NCI-H774 (cell line): ENCODE data around the gene WDFY2.
"Not testable (repeated sequence)": the region's sequence is repeated elsewhere in the genome, so short reads cannot be mapped to it uniquely, and the experiment has no call there.

Experiments
- DNase-seq: peaks from one replicate; lab custom pipeline; 2025; lab: John Stamatoyannopoulos, UW

The WDFY2 gene

GRCh38 chr13:51564671-51565070, 19.6 kb upstream of the WDFY2 start:
- no peak for DNase-seq

- not testable (repeated sequence) for DNase-seq
Measured at GRCh38 chr13:51569001-51569400, 15.3 kb upstream of the WDFY2 start.

GRCh38 chr13:51576754-51577153, 7.5 kb upstream of the WDFY2 start:
- no peak for DNase-seq

DNA sequence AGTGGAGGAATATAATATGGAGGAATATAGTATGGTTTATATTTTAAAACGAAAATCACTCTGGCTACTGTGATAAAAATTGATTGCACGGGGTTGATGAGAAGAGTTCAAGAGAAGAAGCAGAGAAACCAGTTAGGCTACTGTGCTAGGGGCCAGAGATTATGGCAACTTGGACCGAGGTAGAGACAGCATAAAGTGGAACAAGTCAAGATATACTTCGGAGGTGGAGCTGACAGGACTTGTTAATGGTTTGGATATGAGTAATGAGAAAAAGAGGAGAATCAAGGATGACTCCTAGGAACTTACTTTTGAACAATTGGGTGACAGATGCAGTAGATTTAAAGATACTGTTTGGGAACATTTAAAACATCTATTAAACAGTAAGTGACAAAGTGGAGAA, 6.6 kb upstream of the WDFY2 start:
- DNase-seq: no peak

DNA sequence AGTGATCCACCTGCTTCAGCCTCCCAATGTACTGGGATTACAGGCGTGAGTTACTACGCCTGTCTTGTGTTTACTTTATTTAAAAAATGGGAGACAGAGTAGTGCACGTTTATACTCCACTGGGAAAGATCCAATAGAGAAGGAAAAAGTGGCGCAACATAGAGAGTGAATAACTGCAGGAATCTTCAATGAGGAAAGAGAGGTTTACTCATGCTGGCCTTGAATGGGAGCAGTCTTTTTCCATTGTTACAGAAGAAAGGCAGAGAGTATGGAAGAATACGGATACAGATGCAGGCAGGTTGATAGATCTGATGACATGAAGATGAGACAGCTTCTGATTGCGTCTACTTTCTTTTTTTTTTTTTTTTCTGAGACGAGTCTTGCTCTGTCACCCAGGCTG, 4.6 kb upstream of the WDFY2 start:
- no peak for DNase-seq

- no peak for DNase-seq
Measured at GRCh38 chr13:51581148-51581820, 3.0 kb upstream of the WDFY2 start.

GRCh38 chr13:51583469-51583874, 790 bp upstream of the WDFY2 start:
- DNase-seq: no peak

DNA sequence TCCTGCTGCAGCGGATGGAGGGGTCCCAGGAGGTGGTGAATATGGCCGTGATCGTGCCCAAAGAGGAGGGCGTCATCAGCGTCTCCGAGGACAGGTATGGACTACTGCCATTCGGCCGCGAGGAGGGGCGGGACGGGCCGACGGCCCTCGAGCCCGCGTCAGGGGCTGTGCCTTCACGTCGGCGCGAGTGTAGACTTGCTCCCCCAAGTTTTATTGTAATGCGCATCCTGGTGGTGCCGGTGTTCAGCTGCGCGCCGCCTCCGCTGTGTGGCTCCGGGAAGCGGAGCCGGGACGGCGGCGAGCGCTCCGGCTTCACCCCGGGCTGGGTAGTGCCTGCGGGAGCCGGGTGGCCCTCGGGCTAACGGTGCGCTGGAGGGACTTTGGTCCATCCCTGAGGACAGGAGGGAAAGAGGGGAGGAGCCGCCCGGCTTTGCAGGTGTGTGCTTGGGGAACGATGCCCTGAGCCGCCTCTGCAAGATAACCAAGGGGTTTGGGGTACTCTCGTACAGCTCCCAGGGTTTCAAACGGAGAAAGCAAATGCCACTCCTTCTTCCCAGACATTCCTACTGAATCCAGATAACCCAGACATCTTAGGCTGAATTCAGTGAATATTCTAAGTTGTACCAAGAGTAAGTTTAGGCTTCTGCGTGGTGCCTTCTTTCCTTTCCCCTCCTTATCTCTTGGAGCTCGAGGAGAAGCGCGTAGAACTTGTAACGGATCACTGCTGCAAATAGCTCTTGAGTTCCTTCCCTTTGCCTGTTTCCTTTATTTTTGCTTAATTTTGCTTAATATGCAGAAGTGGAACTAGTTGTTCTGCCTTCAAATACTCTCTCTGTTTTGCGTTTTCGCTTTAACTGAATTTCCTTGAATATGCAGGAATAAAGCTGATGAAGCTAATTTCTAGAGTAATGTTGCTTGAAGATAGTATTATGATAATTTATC, 740 bp downstream of the WDFY2 start:
- no peak for DNase-seq

DNA sequence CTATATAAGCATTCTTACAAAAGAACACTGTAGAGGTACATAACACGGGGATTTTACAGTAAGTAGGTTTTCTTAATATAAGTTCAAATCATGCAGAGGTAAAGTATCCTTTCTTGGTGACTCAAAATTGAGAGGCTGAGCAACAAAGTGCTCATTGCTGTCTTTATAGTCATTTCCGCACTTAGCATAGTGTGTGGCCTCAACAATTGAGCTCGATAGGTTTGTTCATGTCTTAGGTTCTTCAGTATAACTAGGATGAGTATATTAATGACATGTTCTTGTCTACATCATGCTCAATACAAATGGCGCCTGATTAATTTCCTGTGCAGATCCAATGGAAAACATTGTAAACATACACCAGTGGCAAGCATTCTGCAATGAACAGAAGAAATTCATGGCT, 1.4 kb downstream of the WDFY2 start:
- DNase-seq: no peak

GRCh38 chr13:51587372-51587771, 3.1 kb downstream of the WDFY2 start:
- no peak for DNase-seq

DNA sequence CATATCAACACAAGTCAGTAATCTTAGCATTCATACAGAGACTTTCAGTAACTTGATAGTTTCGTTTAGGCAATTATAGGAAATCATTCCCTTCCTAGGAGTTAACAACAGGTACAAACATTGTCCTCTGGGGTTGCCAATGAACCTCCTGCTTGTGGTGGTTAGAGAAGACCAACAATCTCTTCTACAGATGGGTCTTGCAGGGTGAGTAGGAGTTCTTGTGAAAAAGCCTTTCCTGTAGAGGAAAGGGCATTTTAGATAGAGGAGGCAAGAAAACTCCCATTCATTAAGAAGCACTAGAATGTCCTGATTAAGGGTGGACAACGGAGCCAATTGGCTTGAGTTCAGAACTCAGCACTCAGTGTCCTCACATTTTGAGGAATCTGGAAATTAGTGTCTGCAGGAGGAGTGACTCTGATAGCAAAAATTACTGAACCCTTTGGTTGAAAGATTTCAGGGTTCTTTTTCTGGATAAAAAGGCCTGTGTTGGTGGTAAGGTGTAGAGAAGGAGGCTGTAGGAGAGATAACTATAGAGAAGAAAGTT, 4.2 kb downstream of the WDFY2 start:
- DNase-seq: no peak

GRCh38 chr13:51589793-51590192, 5.5 kb downstream of the WDFY2 start:
- DNase-seq: no peak

DNA sequence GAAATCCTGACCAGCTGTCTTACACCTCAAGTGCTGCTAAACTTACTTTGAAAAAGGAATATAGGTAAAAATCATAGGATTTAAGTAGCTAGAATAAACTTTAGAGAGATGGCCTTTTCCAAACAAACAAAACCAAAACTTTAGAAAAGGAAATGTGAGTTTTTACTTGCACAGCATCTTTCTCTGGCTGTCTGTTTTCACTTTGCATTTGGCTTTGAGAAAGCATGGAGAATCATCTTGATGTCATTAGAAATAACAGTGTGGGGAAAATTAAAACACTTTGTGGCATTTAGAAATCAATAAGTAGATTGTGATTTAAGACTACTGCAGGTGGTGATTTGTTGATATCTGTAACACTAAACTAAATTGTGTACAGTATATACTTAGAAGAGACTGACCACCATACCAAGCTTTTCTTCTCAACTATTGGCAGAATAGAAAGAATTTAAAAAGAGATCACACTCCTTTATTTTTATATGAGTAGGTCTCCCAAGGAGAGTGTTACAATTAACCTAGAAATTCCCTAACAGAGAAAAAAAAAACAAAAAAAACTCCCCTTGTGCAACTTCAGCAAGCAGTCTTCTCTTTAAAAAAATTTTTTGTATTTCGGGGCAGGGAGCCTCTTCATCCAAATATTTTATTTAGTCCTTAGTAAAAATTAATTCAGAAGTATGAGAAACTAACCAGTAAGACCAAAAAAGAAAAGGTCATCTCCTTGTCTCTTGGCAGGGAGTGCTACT, 6.1 kb downstream of the WDFY2 start:
- no peak for DNase-seq

GRCh38 chr13:51590971-51591627, 6.8 kb downstream of the WDFY2 start:
- no peak for DNase-seq

DNA sequence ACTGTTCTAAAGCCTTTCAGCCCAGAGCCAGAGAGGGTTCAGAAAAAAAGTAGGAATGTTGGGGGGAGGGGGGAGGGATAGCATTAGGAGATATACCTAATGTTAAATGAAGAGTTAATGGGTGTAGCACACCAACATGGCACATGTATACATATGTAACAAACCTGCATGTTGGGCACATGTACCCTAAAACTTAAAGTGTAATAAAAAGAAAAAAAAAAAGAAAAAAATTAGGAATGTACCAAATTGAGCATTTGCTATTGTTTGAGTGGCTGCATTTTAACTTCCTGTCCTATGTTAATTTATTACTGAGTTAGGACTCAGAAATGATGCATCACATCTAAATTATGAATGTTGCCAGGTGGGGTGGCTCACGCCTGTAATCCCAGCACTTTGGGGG, 7.7 kb downstream of the WDFY2 start:
- DNase-seq: not testable (repeated sequence)

GRCh38 chr13:51594432-51594831, 10.2 kb downstream of the WDFY2 start:
- no peak for DNase-seq

DNA sequence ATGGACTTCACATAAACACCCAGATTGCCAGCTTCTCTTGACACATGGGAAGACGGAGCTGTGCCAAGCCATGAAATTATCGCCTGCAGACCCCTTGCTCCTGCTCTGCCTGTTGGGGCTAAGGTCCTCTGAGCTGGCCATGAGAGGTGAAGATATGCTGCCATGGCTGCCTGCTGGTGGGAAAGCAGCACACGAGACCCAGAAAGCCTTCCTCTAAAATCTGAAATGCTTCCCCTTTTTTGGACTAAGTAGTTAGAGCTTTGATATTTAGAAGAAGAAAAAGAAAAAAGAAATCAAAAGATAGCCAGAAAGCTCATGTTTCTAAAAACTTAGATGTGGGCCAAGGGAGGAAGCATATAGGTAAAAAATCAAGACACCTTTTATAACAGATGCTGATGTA, 11.2 kb downstream of the WDFY2 start:
- no peak for DNase-seq

GRCh38 chr13:51596541-51596940, 12.3 kb downstream of the WDFY2 start:
- DNase-seq: no peak

DNA sequence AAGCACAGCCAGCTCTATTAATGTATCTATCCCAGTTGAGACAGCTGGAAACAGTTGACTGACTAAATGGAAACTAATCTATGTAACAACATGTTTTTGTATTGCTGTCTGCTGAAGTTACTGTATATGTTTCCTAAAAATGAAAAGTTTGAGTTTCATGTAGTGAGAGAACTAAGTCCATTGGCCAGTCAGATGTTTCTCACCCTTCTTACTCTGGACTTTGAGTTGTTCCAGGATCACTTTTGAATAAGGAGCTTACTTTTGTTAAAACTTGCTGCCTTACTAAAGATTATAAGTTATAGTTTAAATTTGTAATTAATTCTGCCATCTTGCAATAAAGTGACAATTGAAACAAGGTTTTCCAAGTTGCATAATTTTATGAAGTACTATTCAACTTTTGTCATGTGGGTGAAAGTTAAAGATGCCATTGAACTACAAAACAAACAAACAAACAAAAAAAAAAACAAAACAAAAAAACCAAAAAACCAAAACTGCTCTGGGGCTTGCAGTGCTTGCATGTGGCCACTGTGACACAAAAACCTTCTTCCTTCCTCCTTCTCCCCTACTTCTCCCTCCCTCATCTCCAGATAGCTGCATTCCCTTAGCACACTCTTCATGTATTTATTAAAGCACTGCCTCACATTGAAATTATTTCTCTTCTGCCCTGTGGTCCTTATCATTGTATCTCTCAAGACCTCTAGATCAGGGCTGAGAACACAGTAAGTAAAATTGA, 15.3 kb downstream of the WDFY2 start:
- DNase-seq: no peak

DNA sequence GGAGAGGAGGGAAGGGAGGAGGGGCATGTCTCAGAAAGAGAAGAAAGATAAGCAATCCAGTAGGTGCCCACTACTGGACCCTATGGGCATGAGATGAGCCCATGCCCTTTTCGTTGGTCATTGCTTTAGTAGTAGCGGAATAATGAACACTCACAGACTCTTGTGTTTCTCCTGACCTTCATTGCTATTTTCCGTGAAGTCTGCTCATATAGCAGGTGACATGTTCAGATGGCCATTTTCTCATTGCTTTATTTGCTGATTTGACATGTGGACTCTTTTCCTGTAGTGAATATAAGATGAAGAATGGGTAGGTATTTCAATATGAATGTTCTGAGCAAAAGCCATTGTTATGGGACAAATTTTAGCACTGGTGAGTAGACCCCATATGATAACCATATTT, 16.4 kb downstream of the WDFY2 start:
- DNase-seq: no peak
